Calu3 (cell line): Measurements from ENCODE around the gene LCE2B. TPM values are rescaled to one million over a fixed set of nuclear protein-coding genes. Genes with fewer than 3 reads are reported as not detected.

Source experiments
- BruUV-seq: library from RNA; stranded (reverse); fragments of 400-500 nt; replicated peaks from 2 replicates; lab custom pipeline; 2021; lab: Mats Ljungman, UMichigan
- CTCF ChIA-PET: fragments of 300-600 bp; sonication (Branson Sonifier 250); formaldehyde crosslinking; loops from one replicate; lab custom pipeline; 2022; ENCODE audit warnings: antibody characterized with exemption; lab: Charles Lee
- DNase-seq: peaks from one replicate; pipeline ENCODE4 v3.0.0; 2022
- H3K27ac Mint-ChIP-seq: one replicate; pipeline ENCODE4 v1.8.0; 2022; ENCODE audit warnings: mixed read lengths; ENCODE audit not compliant: unreplicated experiment
- H3K27me3 Mint-ChIP-seq: one replicate; pipeline ENCODE4 v1.8.0; 2022; ENCODE audit warnings: mixed read lengths; ENCODE audit not compliant: unreplicated experiment
- H3K36me3 Mint-ChIP-seq: one replicate; pipeline ENCODE4 v1.8.0; 2022; ENCODE audit warnings: mild to moderate bottlenecking, moderate library complexity, mixed read lengths; ENCODE audit not compliant: insufficient read depth, unreplicated experiment
- H3K4me1 Mint-ChIP-seq: one replicate; pipeline ENCODE4 v1.8.0; 2022; ENCODE audit warnings: mild to moderate bottlenecking, low read depth, mixed read lengths; ENCODE audit not compliant: unreplicated experiment
- H3K4me3 Mint-ChIP-seq: one replicate; pipeline ENCODE4 v1.8.0; 2022; ENCODE audit warnings: mild to moderate bottlenecking, low read depth, moderate library complexity, mixed read lengths; ENCODE audit not compliant: unreplicated experiment
- H3K9me3 Mint-ChIP-seq: one replicate; pipeline ENCODE4 v1.8.0; 2022; ENCODE audit warnings: low read depth, mixed read lengths; ENCODE audit not compliant: unreplicated experiment
- intact Hi-C: fragments of 100-400 bp; cut with micrococcal nuclease; formaldehyde crosslinking; loops from one replicate; pipeline ENCODE4 v1.10.0; 2022; ENCODE audit not compliant: unreplicated experiment
- total RNA-seq: library from RNA; stranded (reverse); gene quantifications from 2 replicates; pipeline ENCODE4 v1.2.3, GENCODE V29; 2022
- TF ChIP-seq, protein P1 (sequence below): fragments of 200-600 bp; IDR thresholded peaks from one replicate; pipeline ENCODE4 v1.8.0; 2022; ENCODE audit warnings: antibody characterized with exemption; ENCODE audit not compliant: unreplicated experiment

The LCE2B gene
- total RNA-seq, 1 experiment from 2014 or later, result not detected

DNA sequence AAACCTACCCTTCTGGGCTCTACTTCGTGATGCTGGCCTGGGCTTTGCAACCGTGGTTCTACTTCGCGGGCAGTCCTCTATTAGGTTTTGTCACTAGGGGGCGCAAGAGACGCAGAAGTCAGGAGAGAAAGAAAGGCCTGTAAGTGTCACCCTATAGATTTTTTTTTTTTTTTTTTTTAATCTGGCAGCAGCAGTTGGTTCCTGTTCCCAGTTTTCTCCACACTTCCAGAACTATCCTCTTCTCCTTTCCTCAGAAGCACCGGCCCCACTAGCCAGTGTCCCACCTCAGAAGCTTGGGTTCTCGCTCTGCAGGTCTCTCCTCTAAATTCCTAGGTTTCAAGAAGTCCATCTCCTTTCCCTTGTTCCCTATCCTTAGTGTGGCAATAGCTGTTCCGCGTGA, 31.8 kb upstream of the LCE2B start:
- Mint-ChIP-seq H3K27ac (no peak overlapping the region), H3K9me3 (no peaks in the 10 kb centered on the region), H3K4me1 (no peaks in the 10 kb centered on the region), H3K36me3 (no peaks in the 10 kb centered on the region), H3K4me3 (no peak overlapping the region), H3K27me3 (peaks cover 66% of the 10 kb centered on the region)
- DNase-seq, result peak; percentile 82
- CTCF ChIA-PET, result interaction anchor here (0.7 to 1.3 kb wide), 6 partner anchors 11 to 571 kb away, joined by 3 to 7 read pairs (median 5); no protein-coding TSS in a partner anchor
- no TSS peak for BruUV-seq
- TF ChIP-seq, protein P1, sequence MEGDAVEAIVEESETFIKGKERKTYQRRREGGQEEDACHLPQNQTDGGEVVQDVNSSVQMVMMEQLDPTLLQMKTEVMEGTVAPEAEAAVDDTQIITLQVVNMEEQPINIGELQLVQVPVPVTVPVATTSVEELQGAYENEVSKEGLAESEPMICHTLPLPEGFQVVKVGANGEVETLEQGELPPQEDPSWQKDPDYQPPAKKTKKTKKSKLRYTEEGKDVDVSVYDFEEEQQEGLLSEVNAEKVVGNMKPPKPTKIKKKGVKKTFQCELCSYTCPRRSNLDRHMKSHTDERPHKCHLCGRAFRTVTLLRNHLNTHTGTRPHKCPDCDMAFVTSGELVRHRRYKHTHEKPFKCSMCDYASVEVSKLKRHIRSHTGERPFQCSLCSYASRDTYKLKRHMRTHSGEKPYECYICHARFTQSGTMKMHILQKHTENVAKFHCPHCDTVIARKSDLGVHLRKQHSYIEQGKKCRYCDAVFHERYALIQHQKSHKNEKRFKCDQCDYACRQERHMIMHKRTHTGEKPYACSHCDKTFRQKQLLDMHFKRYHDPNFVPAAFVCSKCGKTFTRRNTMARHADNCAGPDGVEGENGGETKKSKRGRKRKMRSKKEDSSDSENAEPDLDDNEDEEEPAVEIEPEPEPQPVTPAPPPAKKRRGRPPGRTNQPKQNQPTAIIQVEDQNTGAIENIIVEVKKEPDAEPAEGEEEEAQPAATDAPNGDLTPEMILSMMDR, result peak; percentile 87
- intact Hi-C loops, result loop anchor here (2.0 to 10.0 kb wide), 6 partner anchors 81 to 573 kb away; partner anchors contain the start of gene SPRR1B

- intact Hi-C loops, result loop anchor here (10.0 kb wide), 3 partner anchors 78 to 538 kb away; partner anchors contain the start of gene SPRR1B
- CTCF ChIA-PET, result no interaction called here
- H3K9me3 Mint-ChIP-seq, result no peaks in the 10 kb centered on the region
- peaks cover 66% of the 10 kb centered on the region for H3K27me3 Mint-ChIP-seq
- no peak for DNase-seq
- no peak overlapping the region for H3K4me3 Mint-ChIP-seq
- H3K27ac Mint-ChIP-seq, result no peak overlapping the region
- H3K36me3 Mint-ChIP-seq, result no peaks in the 10 kb centered on the region
- TF ChIP-seq, protein P1, result no peak
- no TSS peak for BruUV-seq
- H3K4me1 Mint-ChIP-seq, result no peaks in the 10 kb centered on the region
These were observed 29.5 kb upstream of the LCE2B start for GRCh38 chr1:152656459-152656858.

- DNase-seq, result no peak
- BruUV-seq, result no TSS peak
- TF ChIP-seq, protein P1, result no peak
- Mint-ChIP-seq H3K36me3 (no peaks in the 10 kb centered on the region), H3K4me3 (no peak overlapping the region), H3K4me1 (no peaks in the 10 kb centered on the region), H3K27ac (no peak overlapping the region), H3K9me3 (no peaks in the 10 kb centered on the region), H3K27me3 (peaks cover 66% of the 10 kb centered on the region)
- intact Hi-C loops, result loop anchor here (10.0 kb wide), 3 partner anchors 77 to 537 kb away; partner anchors contain the start of gene SPRR1B
- CTCF ChIA-PET, result interaction anchor here (1.4 kb wide), 1 partner anchor 212 kb away, joined by 3 read pairs; no protein-coding TSS in a partner anchor
These were observed 28.2 kb upstream of the LCE2B start for GRCh38 chr1:152657677-152658076.

DNA sequence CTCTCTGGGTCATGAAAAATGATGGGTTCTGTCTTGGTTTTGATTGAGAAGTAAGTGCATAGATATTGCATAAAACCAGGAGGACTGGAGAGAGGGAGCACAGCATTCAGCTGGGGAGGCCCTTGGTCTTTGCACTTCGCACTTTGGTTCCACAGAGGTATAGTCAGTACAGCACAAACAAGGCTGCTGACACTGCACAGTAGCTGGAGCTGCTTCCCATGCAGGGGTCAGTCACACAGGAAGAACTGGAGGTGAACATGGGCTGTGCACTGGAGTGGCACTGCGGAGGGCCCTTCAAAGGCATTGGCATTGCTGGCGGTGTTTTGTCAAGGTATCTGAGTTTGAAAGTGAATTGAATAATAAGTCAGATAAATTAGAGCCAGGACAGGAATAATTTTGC, 27.3 kb upstream of the LCE2B start:
- no peak for DNase-seq
- no peaks in the 10 kb centered on the region for H3K36me3 Mint-ChIP-seq
- intact Hi-C loops, result loop anchor here (10.0 kb wide), 3 partner anchors 76 to 536 kb away; partner anchors contain the start of gene SPRR1B
- TF ChIP-seq, protein P1, result no peak
- H3K4me3 Mint-ChIP-seq, result no peak overlapping the region
- H3K27ac Mint-ChIP-seq, result no peak overlapping the region
- peaks cover 74% of the 10 kb centered on the region for H3K27me3 Mint-ChIP-seq
- CTCF ChIA-PET, result no interaction called here
- BruUV-seq, result no TSS peak
- H3K9me3 Mint-ChIP-seq, result no peaks in the 10 kb centered on the region
- no peaks in the 10 kb centered on the region for H3K4me1 Mint-ChIP-seq
